IMR-90 (cell line): Measurements from ENCODE around the gene ZSCAN5C. TPM values are rescaled to one million over a fixed set of nuclear protein-coding genes. Genes with fewer than 3 reads are reported as not detected.
"Not testable (repeated sequence)": the region's sequence is repeated elsewhere in the genome, so short reads cannot be mapped to it uniquely, and the experiment has no call there.

Experiments
- ATAC-seq: fragments of 200-7000 bp; cut with Tn5 transposase; 2 replicates; pipeline ENCODE4 v1.9.1; 2020; ENCODE audit warnings: low read depth, mild to moderate bottlenecking, moderate library complexity
- BruUV-seq: library from RNA; stranded (reverse); fragments of 400-500 nt; replicated peaks from 2 replicates; lab custom pipeline; 2021; lab: Mats Ljungman, UMichigan
- CTCF ChIA-PET: fragments of 300-600 bp; formaldehyde crosslinking; extraction: SDS; loops from one replicate; lab custom pipeline; 2021; ENCODE audit warnings: antibody characterized with exemption; lab: Yijun Ruan, JAX
- POLR2A ChIA-PET: fragments of 300-600 bp; sonication (Branson Sonifier 250); formaldehyde crosslinking; loops from one replicate; lab custom pipeline; 2022; ENCODE audit warnings: antibody characterized with exemption; ENCODE audit not compliant: unreplicated experiment; lab: Charles Lee
- DNase-seq: peaks from one replicate; pipeline ENCODE4 v3.0.0; 2013
- H2AFZ ChIP-seq: replicated peaks from 2 replicates; pipeline ENCODE3; 2013; ENCODE audit warnings: low read length, mild to moderate bottlenecking; ENCODE audit not compliant: poor library complexity
- H2AK5ac ChIP-seq: 2 replicates; pipeline ENCODE4 v1.6.1; 2013; ENCODE audit warnings: low read depth, low read length, inconsistent platforms
- H2AK9ac ChIP-seq: replicated peaks from 2 replicates; pipeline ENCODE3; 2013; ENCODE audit warnings: mild to moderate bottlenecking, low read depth, low read length, moderate library complexity; ENCODE audit not compliant: poor library complexity
- H2BK120ac ChIP-seq: 2 replicates; pipeline ENCODE4 v1.6.1; 2013; ENCODE audit warnings: low read depth, low read length, inconsistent platforms
- H2BK15ac ChIP-seq: 3 replicates; pipeline ENCODE4 v1.6.1; 2013; ENCODE audit warnings: low read depth, low read length, inconsistent platforms
- H2BK20ac ChIP-seq: 2 replicates; pipeline ENCODE4 v1.6.1; 2013; ENCODE audit warnings: low read depth, mild to moderate bottlenecking, inconsistent platforms, low read length, moderate library complexity
- H2BK5ac ChIP-seq: 2 replicates; pipeline ENCODE4 v1.6.1; 2013; ENCODE audit warnings: mild to moderate bottlenecking, low read depth, low read length, inconsistent platforms; ENCODE audit not compliant: poor library complexity, severe bottlenecking
- H3K14ac ChIP-seq: replicated peaks from 2 replicates; pipeline ENCODE4 v1.6.1; 2013; ENCODE audit warnings: low read depth, low read length, inconsistent platforms
- H3K18ac ChIP-seq: 2 replicates; pipeline ENCODE4 v1.6.1; 2013; ENCODE audit warnings: low read depth, low read length, control low read depth
- H3K23ac ChIP-seq: 2 replicates; pipeline ENCODE4 v1.6.1; 2013; ENCODE audit warnings: low read depth, low read length, inconsistent platforms
- H3K27ac ChIP-seq: 2 replicates; pipeline ENCODE4 v1.5.1; 2013; ENCODE audit warnings: mild to moderate bottlenecking, control low read depth, low read length; ENCODE audit not compliant: insufficient read depth
- H3K27me3 ChIP-seq: 2 replicates; pipeline ENCODE4 v1.6.1; 2013; ENCODE audit warnings: low read length; ENCODE audit not compliant: control insufficient read depth, insufficient read depth
- H3K36me3 ChIP-seq: 2 replicates; pipeline ENCODE4 v1.6.1; 2013; ENCODE audit warnings: low read length, mixed read lengths; ENCODE audit not compliant: control insufficient read depth, insufficient read depth
- H3K4ac ChIP-seq: 2 replicates; pipeline ENCODE4 v1.6.1; 2013; ENCODE audit warnings: low read depth, low read length, inconsistent platforms
- H3K4me1 ChIP-seq: 2 replicates; pipeline ENCODE4 v1.6.1; 2013; ENCODE audit warnings: low read length, mixed read lengths; ENCODE audit not compliant: control insufficient read depth, insufficient read depth
- H3K4me2 ChIP-seq: 2 replicates; pipeline ENCODE4 v1.6.1; 2013; ENCODE audit warnings: low read depth, mild to moderate bottlenecking, control low read depth, low read length, moderate library complexity
- H3K4me3 ChIP-seq: 2 replicates; pipeline ENCODE4 v1.5.1; 2013; ENCODE audit warnings: low read depth, mild to moderate bottlenecking, control low read depth, low read length, moderate library complexity; ENCODE audit not compliant: insufficient read depth
- H3K56ac ChIP-seq: 2 replicates; pipeline ENCODE4 v1.6.1; 2013; ENCODE audit warnings: low read length, inconsistent platforms; ENCODE audit not compliant: insufficient read depth; ENCODE audit errors: extremely low read depth
- H3K79me1 ChIP-seq, 2 experiments: 2 replicates each; pipeline ENCODE4 v1.6.1; 2013; ENCODE audit warnings: low read length in 2 of 2, inconsistent platforms in 1 of 2, low read depth in 1 of 2
- H3K9ac ChIP-seq: 2 replicates; pipeline ENCODE4 v1.6.1; 2013; ENCODE audit warnings: low read depth, low read length, control low read depth
- H3K9me1 ChIP-seq: 2 replicates; pipeline ENCODE4 v1.6.1; 2013; ENCODE audit warnings: low read length, inconsistent platforms; ENCODE audit not compliant: insufficient read depth
- H3K9me3 ChIP-seq: 2 replicates; pipeline ENCODE4 v1.6.1; 2013; ENCODE audit warnings: low read length; ENCODE audit not compliant: control insufficient read depth, insufficient read depth
- H4K20me1 ChIP-seq: 2 replicates; pipeline ENCODE4 v1.6.1; 2013; ENCODE audit warnings: low read length, inconsistent platforms; ENCODE audit not compliant: insufficient read depth
- H4K5ac ChIP-seq: 2 replicates; pipeline ENCODE4 v1.6.1; 2013; ENCODE audit warnings: mild to moderate bottlenecking, low read depth, low read length, control low read depth
- H4K8ac ChIP-seq, 2 experiments: 2 replicates each; pipeline ENCODE4 v1.6.1; 2013; ENCODE audit warnings: low read depth in 2 of 2, low read length in 2 of 2, control low read depth in 1 of 2, inconsistent platforms in 1 of 2
- H4K91ac ChIP-seq: 2 replicates; pipeline ENCODE4 v1.6.1; 2013; ENCODE audit warnings: low read depth, low read length, inconsistent platforms; ENCODE audit not compliant: insufficient read depth
- CEBPB ChIP-seq: IDR thresholded peaks from 2 replicates; pipeline ENCODE4 v1.6.1; 2012; ENCODE audit warnings: low read depth, low read length, improper control_type of control experiment
- CTCF ChIP-seq: conservative IDR thresholded peaks from 2 replicates; pipeline ENCODE4 v1.5.1; 2012; ENCODE audit warnings: mild to moderate bottlenecking, low read depth, low read length, improper control_type of control experiment
- MAFK ChIP-seq: IDR thresholded peaks from 2 replicates; pipeline ENCODE4 v1.6.1; 2012; ENCODE audit warnings: low read depth, low read length, improper control_type of control experiment
- RFX5 ChIP-seq: IDR thresholded peaks from 2 replicates; pipeline ENCODE4 v1.8.0; 2012; ENCODE audit warnings: low read depth, mild to moderate bottlenecking, low read length, moderate library complexity
- WGBS, 2 experiments: methylation state at CpG; one replicate each; pipeline versions ENCODE4 v1.1.5 to v1.1.7; 2013; ENCODE audit warnings: missing lambda C conversion rate in 2 of 2; ENCODE audit not compliant: insufficient read length in 1 of 2; ENCODE audit errors: extremely low coverage in 2 of 2; 5-methylcytosine and 5-hydroxymethylcytosine counted together
- dilution Hi-C: fragments of 300-500 bp; cut with HindIII; formaldehyde crosslinking; loops from one replicate; pipeline ENCODE4 v1.14.3; 2018; ENCODE audit warnings: low sequenced_read_pairs; ENCODE audit not compliant: unreplicated experiment
- in situ Hi-C: fragments of 300-500 bp; cut with MboI; formaldehyde crosslinking; loops from 3 replicates; pipeline ENCODE4 v1.14.3; 2019; ENCODE audit warnings: low sequenced_read_pairs, inconsistent platforms, mixed read lengths
- intact Hi-C: fragments of 100-400 bp; cut with micrococcal nuclease; formaldehyde crosslinking; loops from 2 replicates; pipeline ENCODE4 v1.10.0; 2022
- polyA plus RNA-seq, 3 experiments: library from polyadenylated mRNA; depleted of rRNA; stranded (reverse); fragments of >200 nt; gene quantifications; 2 replicates each; pipeline ENCODE4 v1.2.3, GENCODE V29; 2012; ENCODE audit warnings: low replicate concordance in 1 of 3
- total RNA-seq: library from RNA; depleted of rRNA; stranded (reverse); fragments of >200 nt; gene quantifications from 2 replicates; pipeline ENCODE4 v1.2.3, GENCODE V29; 2012

The ZSCAN5C gene
- total and polyA plus RNA-seq, 2 of the 4 experiments (the other 2 are of a cell fraction), result not detected

- Histone ChIP-seq H3K4me1 (no peaks in the 10 kb centered on the region), H3K9me3 (peaks cover 2% of the 10 kb centered on the region; the same call in 1 of the 2 replicates), H3K9me1 (no peaks in the 10 kb centered on the region), H3K27ac (no peak overlapping the region), H4K8ac (no peak overlapping the region), H2AFZ (no peak overlapping the region), H3K36me3 (no peaks in the 10 kb centered on the region), H3K4me2 (no peak overlapping the region), H3K4ac (no peak overlapping the region), H2BK20ac (no peak overlapping the region), H3K9ac (no peak overlapping the region), H3K56ac (no peak overlapping the region), H2BK120ac (no peak overlapping the region), H3K79me1 (no peaks in the 10 kb centered on the region), H3K14ac (no peak overlapping the region), H2BK15ac (no peak overlapping the region), H2AK9ac (no peak overlapping the region), H3K18ac (no peak overlapping the region), H4K5ac (no peak overlapping the region), H3K27me3 (no peaks in the 10 kb centered on the region), H4K91ac (no peak overlapping the region), H3K4me3 (no peak overlapping the region), H2AK5ac (no peak overlapping the region), H4K20me1 (no peaks in the 10 kb centered on the region), H2BK5ac (no peak overlapping the region), H3K23ac (no peak overlapping the region)
- in situ Hi-C loops (no loop called here), intact Hi-C loops (no loop called here), dilution Hi-C loops (no loop called here)
- TF ChIP-seq CEBPB (0 out of 2 replicates have a peak, but pooled peaks have one; percentile 7), CTCF (no peak), MAFK (no peak), RFX5 (no peak)
- ChIA-PET POLR2A (no interaction called here), CTCF (no interaction called here)
- DNase-seq (no peak), ATAC-seq (no peak)
- no CpG with 5 or more reads among the region's 7 CpGs for WGBS, 2 experiments
- no TSS peak for BruUV-seq
Observed at GRCh38 chr19:56199687-56200086, 2.4 kb upstream of the ZSCAN5C start.

GRCh38 chr19:56207581-56207980, 5.5 kb downstream of the ZSCAN5C start:
- H2BK5ac ChIP-seq, H3K27ac ChIP-seq, H2AK5ac ChIP-seq, H3K4me1 ChIP-seq, H4K8ac ChIP-seq, H3K27me3 ChIP-seq, H3K79me1 ChIP-seq, DNase-seq, H3K56ac ChIP-seq, dilution Hi-C loops, BruUV-seq, POLR2A ChIA-PET, H3K4me2 ChIP-seq, H3K9me3 ChIP-seq, H4K20me1 ChIP-seq, H3K9me1 ChIP-seq, H3K4me3 ChIP-seq, H2AFZ ChIP-seq, H3K9ac ChIP-seq, ATAC-seq, H3K36me3 ChIP-seq, H4K91ac ChIP-seq, CTCF ChIA-PET, H4K5ac ChIP-seq, H3K23ac ChIP-seq, H2BK20ac ChIP-seq, in situ Hi-C loops, H3K4ac ChIP-seq, H3K14ac ChIP-seq, H2BK15ac ChIP-seq, H2BK120ac ChIP-seq, intact Hi-C loops, H3K18ac ChIP-seq, H2AK9ac ChIP-seq: not testable (repeated sequence)
- WGBS, 2 experiments, result no CpG with 5 or more reads among the region's 5 CpGs
